Endothelial cell of umbilical vein (primary cell): ENCODE data around the gene BRSK2.
"Not testable (repeated sequence)": the region's sequence is repeated elsewhere in the genome, so short reads cannot be mapped to it uniquely, and the experiment has no call there.

ENCODE experiments used
- CTCF ChIP-seq, 2 donors: IDR thresholded peaks; 1 replicate in 1 of 2; 2 replicates in 1 of 2; pipeline ENCODE4 v1.5.1; 2011; ENCODE audit warnings: low read length in 2 of 2, mild to moderate bottlenecking in 2 of 2, moderate library complexity in 2 of 2, control low read depth in 1 of 2, inconsistent platforms in 1 of 2, low read depth in 1 of 2; ENCODE audit not compliant: insufficient read depth in 1 of 2; ENCODE audit errors: extremely low read depth in 1 of 2
- POLR2AphosphoS5 ChIP-seq: IDR thresholded peaks from 2 replicates; pipeline ENCODE4 v1.6.1; 2012; ENCODE audit warnings: low read depth, mild to moderate bottlenecking, control low read depth, low read length, moderate library complexity; ENCODE audit not compliant: insufficient read depth

- not testable (repeated sequence) for TF ChIP-seq CTCF (IDR thresholded peaks at IDR 0.05; ENCODE audit: extremely low read depth in 1 of 2, insufficient read depth in 1 of 2, low read depth in 1 of 2, low read length in 2 of 2); POLR2AphosphoS5
Observed at GRCh38 chr11:1510351-1510750, 120.6 kb downstream of the BRSK2 start.
